Measurements from ENCODE around the gene SHROOM3.

The SHROOM3 gene

GRCh38 chr4:76447393-76447851, 12.4 kb downstream of the SHROOM3 start:
- Histone ChIP-seq H3K79me1 (replicated peaks; ENCODE audit: low read length, poor library complexity, severe bottlenecking) (no peaks in the 10 kb centered on the region), H2BK5ac (ENCODE audit: low read depth, low read length, poor library complexity, severe bottlenecking) (no peak overlapping the region), H3K9me3 (ENCODE audit: control insufficient read depth, low read length) (no peaks in the 10 kb centered on the region), H3K18ac (ENCODE audit: low read depth in 1 of 2, low read length in 2 of 2) (no peak overlapping the region), H3K9ac (ENCODE audit: low read length) (no peak overlapping the region), H2AFZ (ENCODE audit: low read depth, low read length) (no peak overlapping the region), H3K27me3 (ENCODE audit: control insufficient read depth in 1 of 2, insufficient read depth in 1 of 2, low read length in 2 of 2) (peaks cover 0 to 10% of the 10 kb centered on the region in 2 experiments), H2BK120ac (ENCODE audit: low read depth, low read length) (no peak overlapping the region), H3K23ac (ENCODE audit: low read length in 2 of 2) (no peak overlapping the region), H3K4me2 (ENCODE audit: low read length, poor library complexity, severe bottlenecking) (no peak overlapping the region), H4K8ac (ENCODE audit: low read length) (no peak overlapping the region), H2BK15ac (ENCODE audit: low read depth, poor library complexity, severe bottlenecking) (no peak overlapping the region), H3K4me1 (ENCODE audit: control insufficient read depth, insufficient read depth, low read depth, low read length) (peaks cover 7% of the 10 kb centered on the region), H3K36me3 (ENCODE audit: control insufficient read depth in 1 of 2, insufficient read depth in 2 of 2, low read depth in 1 of 2, low read length in 2 of 2) (no peaks in the 10 kb centered on the region), H2BK12ac (ENCODE audit: low read length in 2 of 2) (no peak overlapping the region), H2AK5ac (ENCODE audit: low read length, severe bottlenecking) (no peak overlapping the region), H4K91ac (ENCODE audit: low read length) (no peak overlapping the region), H3K4ac (ENCODE audit: low read depth in 1 of 2, low read length in 2 of 2) (no peak overlapping the region), H3K4me3 (ENCODE audit: insufficient read depth in 1 of 2, low read depth in 1 of 2, low read length in 2 of 2) (no peak overlapping the region), H3K14ac (ENCODE audit: low read length in 2 of 2) (no peak overlapping the region), H3K27ac (ENCODE audit: low read length, poor library complexity, severe bottlenecking) (peak overlapping the region; percentile 33)
- peak; percentile 43 for DNase-seq
- WGBS: 50% methylated on average over 1 of the region's 1 CpG

- Histone ChIP-seq H3K36me3 (ENCODE audit: control insufficient read depth in 1 of 2, insufficient read depth in 2 of 2, low read depth in 1 of 2, low read length in 2 of 2) (no peaks in the 10 kb centered on the region), H3K14ac (ENCODE audit: low read length in 2 of 2) (no peak overlapping the region), H2BK5ac (ENCODE audit: low read depth, low read length, poor library complexity, severe bottlenecking) (no peak overlapping the region)
These were observed 13.2 kb downstream of the SHROOM3 start for GRCh38 chr4:76448211-76448610.

GRCh38 chr4:76449362-76449767, 14.3 kb downstream of the SHROOM3 start:
- Histone ChIP-seq H3K14ac (ENCODE audit: low read length in 2 of 2) (no peak overlapping the region), H4K8ac (ENCODE audit: low read length) (no peak overlapping the region), H3K23ac (ENCODE audit: low read length in 2 of 2) (no peak overlapping the region), H3K36me3 (ENCODE audit: control insufficient read depth in 1 of 2, insufficient read depth in 2 of 2, low read depth in 1 of 2, low read length in 2 of 2) (no peaks in the 10 kb centered on the region), H3K18ac (ENCODE audit: low read depth in 1 of 2, low read length in 2 of 2) (no peak overlapping the region), H3K4me1 (ENCODE audit: control insufficient read depth, insufficient read depth, low read depth, low read length) (peaks cover 7% of the 10 kb centered on the region), H3K79me1 (replicated peaks; ENCODE audit: low read length, poor library complexity, severe bottlenecking) (no peaks in the 10 kb centered on the region), H2BK15ac (ENCODE audit: low read depth, poor library complexity, severe bottlenecking) (no peak overlapping the region), H2AFZ (ENCODE audit: low read depth, low read length) (no peak overlapping the region), H3K9me3 (ENCODE audit: control insufficient read depth, low read length) (no peaks in the 10 kb centered on the region), H3K27me3 (ENCODE audit: control insufficient read depth in 1 of 2, insufficient read depth in 1 of 2, low read length in 2 of 2) (peaks cover 0 to 5% of the 10 kb centered on the region in 2 experiments), H3K27ac (ENCODE audit: low read length, poor library complexity, severe bottlenecking) (peak overlapping the region; percentile 69), H3K4ac (ENCODE audit: low read depth in 1 of 2, low read length in 2 of 2) (no peak overlapping the region), H3K9ac (ENCODE audit: low read length) (no peak overlapping the region), H3K4me3 (ENCODE audit: insufficient read depth in 1 of 2, low read depth in 1 of 2, low read length in 2 of 2) (no peak overlapping the region), H2BK5ac (ENCODE audit: low read depth, low read length, poor library complexity, severe bottlenecking) (no peak overlapping the region), H2AK5ac (ENCODE audit: low read length, severe bottlenecking) (no peak overlapping the region), H2BK120ac (ENCODE audit: low read depth, low read length) (no peak overlapping the region), H2BK12ac (ENCODE audit: low read length in 2 of 2) (no peak overlapping the region), H3K4me2 (ENCODE audit: low read length, poor library complexity, severe bottlenecking) (no peak overlapping the region), H4K91ac (ENCODE audit: low read length) (no peak overlapping the region)
- WGBS: 76% methylated on average over 3 of the region's 3 CpGs
- DNase-seq: no peak

More at GRCh38 chr4:76448211-76448610, 13.2 kb downstream of the SHROOM3 start:
- Histone ChIP-seq H4K91ac (ENCODE audit: low read length) (no peak overlapping the region), H3K9ac (ENCODE audit: low read length) (no peak overlapping the region), H3K27me3 (ENCODE audit: control insufficient read depth in 1 of 2, insufficient read depth in 1 of 2, low read length in 2 of 2) (peaks cover 0 to 9% of the 10 kb centered on the region in 2 experiments), H3K4me3 (ENCODE audit: insufficient read depth in 1 of 2, low read depth in 1 of 2, low read length in 2 of 2) (no peak overlapping the region), H3K79me1 (replicated peaks; ENCODE audit: low read length, poor library complexity, severe bottlenecking) (no peaks in the 10 kb centered on the region), H2AK5ac (ENCODE audit: low read length, severe bottlenecking) (no peak overlapping the region), H3K4ac (ENCODE audit: low read depth in 1 of 2, low read length in 2 of 2) (no peak overlapping the region), H2AFZ (ENCODE audit: low read depth, low read length) (no peak overlapping the region), H2BK15ac (ENCODE audit: low read depth, poor library complexity, severe bottlenecking) (no peak overlapping the region), H3K27ac (ENCODE audit: low read length, poor library complexity, severe bottlenecking) (no peak overlapping the region), H3K4me2 (ENCODE audit: low read length, poor library complexity, severe bottlenecking) (no peak overlapping the region), H2BK12ac (ENCODE audit: low read length in 2 of 2) (no peak overlapping the region), H3K18ac (ENCODE audit: low read depth in 1 of 2, low read length in 2 of 2) (no peak overlapping the region), H3K9me3 (ENCODE audit: control insufficient read depth, low read length) (no peaks in the 10 kb centered on the region), H2BK120ac (ENCODE audit: low read depth, low read length) (no peak overlapping the region), H3K4me1 (ENCODE audit: control insufficient read depth, insufficient read depth, low read depth, low read length) (peaks cover 7% of the 10 kb centered on the region), H4K8ac (ENCODE audit: low read length) (no peak overlapping the region), H3K23ac (ENCODE audit: low read length in 2 of 2) (no peak overlapping the region)
- 96% methylated on average over 3 of the region's 3 CpGs for WGBS
- DNase-seq: no peak

- WGBS: 73% methylated on average over 2 of the region's 2 CpGs
These were observed 14.8 kb downstream of the SHROOM3 start for GRCh38 chr4:76449833-76450232.

More at GRCh38 chr4:76449833-76450232, 14.8 kb downstream of the SHROOM3 start:
- H2BK12ac ChIP-seq (ENCODE audit: low read length in 2 of 2): no peak overlapping the region
- no peak overlapping the region for H2AK5ac ChIP-seq (ENCODE audit: low read length, severe bottlenecking)
- no peak overlapping the region for H2BK120ac ChIP-seq (ENCODE audit: low read depth, low read length)
- H4K8ac ChIP-seq (ENCODE audit: low read length): no peak overlapping the region
- H2BK15ac ChIP-seq (ENCODE audit: low read depth, poor library complexity, severe bottlenecking): no peak overlapping the region
- no peak overlapping the region for H4K91ac ChIP-seq (ENCODE audit: low read length)
- H3K23ac ChIP-seq (ENCODE audit: low read length in 2 of 2): no peak overlapping the region
- no peak overlapping the region for H3K9ac ChIP-seq (ENCODE audit: low read length)
- no peak overlapping the region for H3K14ac ChIP-seq (ENCODE audit: low read length in 2 of 2)
- no peaks in the 10 kb centered on the region for H3K36me3 ChIP-seq (ENCODE audit: control insufficient read depth in 1 of 2, insufficient read depth in 2 of 2, low read depth in 1 of 2, low read length in 2 of 2)
- peak overlapping the region; percentile 47 for H3K4me2 ChIP-seq (ENCODE audit: low read length, poor library complexity, severe bottlenecking)
- no peaks in the 10 kb centered on the region for H3K9me3 ChIP-seq (ENCODE audit: control insufficient read depth, low read length)
- no peak overlapping the region for H2AFZ ChIP-seq (ENCODE audit: low read depth, low read length)
- DNase-seq: no peak
- peak overlapping the region; percentile 57 for H2BK5ac ChIP-seq (ENCODE audit: low read depth, low read length, poor library complexity, severe bottlenecking)
- H3K18ac ChIP-seq (ENCODE audit: low read depth in 1 of 2, low read length in 2 of 2): no peak overlapping the region
- peaks cover 0 to 5% of the 10 kb centered on the region in 2 experiments for H3K27me3 ChIP-seq (ENCODE audit: control insufficient read depth in 1 of 2, insufficient read depth in 1 of 2, low read length in 2 of 2)
- H3K4me3 ChIP-seq (ENCODE audit: insufficient read depth in 1 of 2, low read depth in 1 of 2, low read length in 2 of 2): no peak overlapping the region
- H3K4ac ChIP-seq (ENCODE audit: low read depth in 1 of 2, low read length in 2 of 2): no peak overlapping the region
- peak overlapping the region; percentile 85 for H3K27ac ChIP-seq (ENCODE audit: low read length, poor library complexity, severe bottlenecking)
- peaks cover 7% of the 10 kb centered on the region for H3K4me1 ChIP-seq (ENCODE audit: control insufficient read depth, insufficient read depth, low read depth, low read length)
- H3K79me1 ChIP-seq (replicated peaks; ENCODE audit: low read length, poor library complexity, severe bottlenecking): no peaks in the 10 kb centered on the region
